ENCODE measurements around the gene ZNF831. TPM values are rescaled to one million over a fixed set of nuclear protein-coding genes. Genes with fewer than 3 reads are reported as not detected.

ZNF831 gene
- total RNA-seq, 1 donor from 2014 or later: not detected

- H3K27ac ChIP-seq (ENCODE audit: low read depth, low read length): no peak overlapping the region
- H3K27me3 ChIP-seq (ENCODE audit: insufficient read depth, low read length): no peaks in the 10 kb centered on the region
- no peaks in the 10 kb centered on the region for H3K36me3 ChIP-seq (ENCODE audit: insufficient read depth, low read length)
- H3K9ac ChIP-seq (ENCODE audit: low read length): no peak overlapping the region
- no peak for DNase-seq (ENCODE audit: low read depth)
- no peak overlapping the region for H3K4me3 Mint-ChIP-seq (ENCODE audit: unreplicated experiment)
- H3K9me3 Mint-ChIP-seq (ENCODE audit: unreplicated experiment): peaks cover 11% of the 10 kb centered on the region
- H4K20me1 ChIP-seq (ENCODE audit: insufficient read depth, low read length): no peaks in the 10 kb centered on the region
- no peak overlapping the region for H3K27ac Mint-ChIP-seq (ENCODE audit: unreplicated experiment)
- peaks cover 5% of the 10 kb centered on the region for H3K9me3 ChIP-seq (ENCODE audit: insufficient read depth, low read depth, low read length)
- no peaks in the 10 kb centered on the region for H3K36me3 Mint-ChIP-seq (ENCODE audit: low read depth, unreplicated experiment)
- no peak overlapping the region for H2AFZ ChIP-seq (ENCODE audit: low read depth, low read length)
- H3K4me3 ChIP-seq (ENCODE audit: insufficient read depth, low read depth, low read length): no peak overlapping the region
- H3K27me3 Mint-ChIP-seq (ENCODE audit: low read depth, unreplicated experiment): peaks cover 10% of the 10 kb centered on the region
- H3K4me1 ChIP-seq (ENCODE audit: insufficient read depth, low read length): no peaks in the 10 kb centered on the region
- no peak for FAIRE-seq
- no peak overlapping the region for H3K4me2 ChIP-seq (ENCODE audit: low read length)
- H3K4me1 Mint-ChIP-seq (ENCODE audit: low read depth, unreplicated experiment): no peaks in the 10 kb centered on the region
- no peaks in the 10 kb centered on the region for H3K79me2 ChIP-seq (ENCODE audit: insufficient read depth, low read length)
- TF ChIP-seq EZH2 (IDR thresholded peaks at IDR 0.05; ENCODE audit: insufficient read depth, low read length) (no peak), CTCF (IDR thresholded peaks at IDR 0.05; ENCODE audit: insufficient read depth, low read depth, low read length) (no peak)
Measured at GRCh38 chr20:59138114-59138748, 25.4 kb upstream of the ZNF831 start.

GRCh38 chr20:59139998-59140397 lies 23.6 kb upstream of the ZNF831 start:
- Mint-ChIP-seq H3K9me3 (ENCODE audit: unreplicated experiment) (peaks cover 9% of the 10 kb centered on the region), H3K27ac (ENCODE audit: unreplicated experiment) (no peak overlapping the region)
- no peak for DNase-seq (ENCODE audit: low read depth)

More at GRCh38 chr20:59139998-59140397, 23.6 kb upstream of the ZNF831 start:
- Histone ChIP-seq H3K4me1 (ENCODE audit: insufficient read depth, low read length) (no peaks in the 10 kb centered on the region), H3K4me2 (ENCODE audit: low read length) (no peak overlapping the region), H3K27ac (ENCODE audit: low read depth, low read length) (no peak overlapping the region), H3K4me3 (ENCODE audit: insufficient read depth, low read depth, low read length) (no peak overlapping the region), H3K27me3 (ENCODE audit: insufficient read depth, low read length) (no peaks in the 10 kb centered on the region), H2AFZ (ENCODE audit: low read depth, low read length) (no peak overlapping the region), H3K79me2 (ENCODE audit: insufficient read depth, low read length) (no peaks in the 10 kb centered on the region), H3K9ac (ENCODE audit: low read length) (no peak overlapping the region), H4K20me1 (ENCODE audit: insufficient read depth, low read length) (no peaks in the 10 kb centered on the region), H3K9me3 (ENCODE audit: insufficient read depth, low read depth, low read length) (peaks cover 5% of the 10 kb centered on the region), H3K36me3 (ENCODE audit: insufficient read depth, low read length) (no peaks in the 10 kb centered on the region)
- Mint-ChIP-seq H3K36me3 (ENCODE audit: low read depth, unreplicated experiment) (no peaks in the 10 kb centered on the region), H3K27me3 (ENCODE audit: low read depth, unreplicated experiment) (peaks cover 10% of the 10 kb centered on the region), H3K4me3 (ENCODE audit: unreplicated experiment) (no peak overlapping the region), H3K4me1 (ENCODE audit: low read depth, unreplicated experiment) (no peaks in the 10 kb centered on the region)
- no peak for TF ChIP-seq EZH2 (IDR thresholded peaks at IDR 0.05; ENCODE audit: insufficient read depth, low read length)
- TF ChIP-seq CTCF (IDR thresholded peaks at IDR 0.05; ENCODE audit: insufficient read depth, low read depth, low read length): no peak
- no peak for FAIRE-seq

All from astrocyte (in vitro differentiated cells and primary cell).